22Rv1 (cell line): Measurements from ENCODE around the gene ZNF407.

Experiments used
- H3K27ac ChIP-seq: fragments of 450-650 bp; 2 replicates; pipeline ENCODE4 v1.5.1; 2017
- CTCF ChIP-seq: fragments of 450-650 bp; IDR thresholded peaks from 2 replicates; pipeline ENCODE4 v1.5.1; 2017; ENCODE audit warnings: mild to moderate bottlenecking
- ZFX ChIP-seq: fragments of 450-650 bp; IDR thresholded peaks from 2 replicates; pipeline ENCODE4 v1.6.1; 2017; ENCODE audit warnings: antibody characterized with exemption, borderline replicate concordance

The ZNF407 gene

GRCh38 chr18:74976331-74976909 is 378.8 kb downstream of the ZNF407 start:
- no peak overlapping the region for H3K27ac ChIP-seq
- TF ChIP-seq CTCF = no peak

DNA sequence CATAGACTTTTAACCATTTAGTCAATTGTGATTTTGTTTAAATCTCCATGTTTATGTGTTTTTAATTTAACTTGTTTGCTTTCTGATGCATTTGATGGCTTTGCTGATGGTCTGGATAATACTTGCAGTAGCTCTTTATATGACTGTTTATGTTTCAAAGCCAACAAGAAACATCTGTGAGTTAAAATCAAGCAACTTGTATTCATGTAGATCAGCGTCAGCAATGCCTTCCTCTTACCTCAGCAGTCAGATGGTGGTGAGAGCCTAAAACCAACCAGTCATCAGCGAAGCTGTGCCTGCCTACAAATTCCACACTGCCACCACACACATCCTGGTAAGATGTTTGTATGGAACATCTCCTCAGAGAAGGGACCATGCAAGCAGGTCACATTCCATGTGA is 379.4 kb downstream of the ZNF407 start:
- TF ChIP-seq CTCF (no peak), ZFX (no peak)
- no peak overlapping the region for H3K27ac ChIP-seq

- no peak overlapping the region for H3K27ac ChIP-seq
- TF ChIP-seq CTCF = no peak
- TF ChIP-seq ZFX = no peak
Observed at GRCh38 chr18:74980669-74981068, 383.0 kb downstream of the ZNF407 start.

- H3K27ac ChIP-seq = no peak overlapping the region
- TF ChIP-seq ZFX (no peak), CTCF (no peak)
Observed at GRCh38 chr18:74981476-74981875, 383.8 kb downstream of the ZNF407 start.

DNA sequence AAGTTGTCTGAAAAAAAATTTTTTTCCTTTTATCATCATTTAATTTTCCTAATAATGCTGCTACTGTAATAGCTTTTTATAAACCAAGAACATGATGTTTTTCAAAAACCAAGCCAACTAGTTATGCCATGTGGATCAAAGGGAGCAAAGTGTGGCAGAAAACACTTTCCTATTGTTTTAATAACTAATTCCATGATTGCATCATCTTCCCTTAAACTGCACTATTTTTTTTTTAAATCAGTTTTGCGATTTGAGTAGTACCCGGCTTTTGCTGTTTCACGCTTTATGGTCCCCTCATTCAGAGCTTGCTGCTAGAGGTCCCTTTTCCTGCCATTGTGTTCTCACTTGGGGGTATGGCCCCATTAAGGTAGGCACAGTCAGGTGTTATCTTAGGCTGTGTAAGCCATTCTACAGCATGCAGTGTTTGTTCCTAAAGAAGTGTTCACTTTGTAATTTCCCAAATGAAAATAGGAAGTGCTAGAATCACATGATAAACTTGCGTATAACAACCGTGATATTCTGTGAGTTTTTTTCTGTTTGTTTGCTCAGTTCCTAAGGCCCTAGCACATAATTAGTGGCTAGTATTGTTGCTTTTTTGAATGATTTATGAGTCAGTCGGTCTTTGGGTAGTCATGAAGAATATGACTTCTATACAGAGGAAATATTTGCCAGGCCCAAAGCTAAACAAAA is 385.4 kb downstream of the ZNF407 start:
- no peak overlapping the region for H3K27ac ChIP-seq
- no peak for TF ChIP-seq CTCF
- TF ChIP-seq ZFX = no peak

GRCh38 chr18:74989134-74989533 is 391.5 kb downstream of the ZNF407 start:
- H3K27ac ChIP-seq = no peak overlapping the region
- no peak for TF ChIP-seq CTCF
- TF ChIP-seq ZFX = no peak

DNA sequence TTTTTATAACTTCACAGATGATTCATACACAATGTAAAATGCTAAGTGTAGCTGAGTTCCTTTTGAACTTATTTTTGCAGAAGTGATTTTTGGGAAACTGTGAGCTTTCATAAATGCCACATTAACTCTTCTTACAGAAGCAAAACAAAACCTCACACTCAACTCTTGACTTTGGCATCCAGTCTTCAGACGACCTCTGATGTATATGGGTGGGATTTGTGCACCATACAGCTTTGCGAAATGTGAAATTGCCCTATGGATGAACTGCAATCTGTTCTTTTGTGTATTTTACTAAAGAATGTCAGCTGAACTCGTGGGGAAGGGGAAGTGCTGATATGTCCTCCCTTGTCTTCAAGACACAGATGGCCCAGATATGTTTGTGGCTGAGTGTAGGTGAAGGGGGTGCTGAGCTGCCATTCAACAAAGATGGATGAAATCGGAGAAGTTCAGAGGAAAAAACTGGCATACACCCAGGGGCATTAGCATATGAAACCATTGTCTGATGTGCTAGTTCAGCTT is 393.0 kb downstream of the ZNF407 start:
- TF ChIP-seq ZFX = no peak
- no peak for TF ChIP-seq CTCF
- H3K27ac ChIP-seq = no peak overlapping the region
